Left forelimb (tissue), 1 donor: ENCODE measurements around the gene MSANTD7.
"Not testable (repeated sequence)": the region's sequence is repeated elsewhere in the genome, so short reads cannot be mapped to it uniquely, and the experiment has no call there.

Experiments used
- DNase-seq: peaks from one replicate; pipeline ENCODE4 v3.0.0-alpha.2; 2018; ENCODE audit warnings: low spot score

Gene MSANTD7, protein sequence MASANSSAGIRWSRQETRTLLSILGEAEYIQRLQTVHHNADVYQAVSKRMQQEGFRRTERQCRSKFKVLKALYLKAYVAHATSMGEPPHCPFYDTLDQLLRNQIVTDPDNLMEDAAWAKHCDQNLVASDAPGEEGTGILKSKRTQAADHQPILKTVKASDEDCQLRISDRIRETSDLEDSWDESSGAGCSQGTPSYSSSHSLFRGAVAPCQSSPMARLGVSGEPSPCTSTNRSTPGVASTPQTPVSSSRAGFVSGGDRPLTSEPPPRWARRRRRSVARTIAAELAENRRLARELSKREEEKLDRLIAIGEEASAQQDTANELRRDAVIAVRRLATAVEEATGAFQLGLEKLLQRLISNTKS

DNA sequence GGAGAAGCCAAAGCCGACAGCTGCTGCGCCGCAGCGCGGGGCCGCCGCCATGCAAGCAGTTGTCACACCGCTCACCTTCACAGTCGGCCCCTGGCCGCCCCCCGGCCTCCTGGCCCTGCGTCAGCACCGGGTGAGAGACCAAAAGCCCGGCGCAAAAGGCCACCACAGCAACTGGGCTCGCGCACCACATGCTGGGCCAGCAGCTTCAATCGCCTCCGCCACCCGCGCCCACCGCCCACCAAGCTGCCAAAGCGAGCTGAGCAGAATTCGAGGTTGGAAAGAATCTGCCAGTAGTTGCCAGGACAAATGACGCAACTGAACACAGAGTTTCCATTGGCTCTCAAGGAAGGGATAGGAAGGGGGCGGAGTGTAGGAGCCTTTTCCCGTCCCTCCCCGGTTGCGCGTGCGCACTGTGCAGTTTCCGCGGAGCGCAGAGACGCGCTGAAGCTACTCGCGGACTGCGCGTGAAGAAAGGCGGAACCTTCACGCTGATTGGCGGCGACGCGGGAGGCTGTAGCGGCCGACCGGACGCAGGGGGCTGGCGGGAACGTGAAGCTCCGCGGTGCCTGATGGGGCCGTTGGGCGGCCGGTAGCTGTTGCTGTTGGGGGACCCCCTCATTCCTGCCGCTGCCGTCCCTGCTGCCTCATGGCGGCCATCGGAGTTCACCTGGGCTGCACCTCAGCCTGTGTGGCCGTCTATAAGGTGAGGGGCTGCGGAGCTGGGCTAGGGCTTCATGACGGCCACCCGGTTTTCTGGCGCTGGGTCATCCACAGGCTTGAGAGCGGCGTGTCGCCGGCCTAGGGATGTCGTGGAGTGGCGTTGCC is at the start of gene MSANTD7, which contains the start of the genes CDNF and HSPA14:
Gene MSANTD7 (plus strand): TSS at position 550 of the 825 bp plus-strand sequence. CDS start 3,979 bp downstream, outside the sequence.
Gene CDNF (minus strand): TSS at position 281 of the 825 bp plus-strand sequence. CDS start 91 bp downstream, at position 190.
Gene HSPA14 (plus strand): TSS at position 550 of the 825 bp plus-strand sequence. CDS start 97 bp downstream, at position 647.
- DNase-seq, result peak; percentile 100

DNA sequence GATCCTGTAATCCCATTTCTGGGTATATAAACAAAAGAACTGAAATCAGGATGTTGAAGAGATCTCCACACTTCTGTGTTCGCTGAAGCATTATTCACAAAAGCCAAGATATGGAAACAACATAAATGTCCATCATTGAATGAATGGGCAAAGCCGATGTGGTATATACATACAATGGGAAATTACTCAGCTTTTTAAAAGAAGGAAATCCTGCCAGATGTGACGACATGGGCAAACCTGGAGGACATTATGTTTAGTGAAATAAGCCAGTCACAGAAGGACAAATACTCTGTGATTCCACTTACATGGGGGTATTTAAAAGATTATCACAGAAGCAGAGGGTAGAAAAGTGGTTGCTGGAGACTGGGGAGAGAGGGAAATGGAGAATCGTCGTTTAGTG is 39.5 kb upstream of the MSANTD7 start:
- DNase-seq, result no peak

DNA sequence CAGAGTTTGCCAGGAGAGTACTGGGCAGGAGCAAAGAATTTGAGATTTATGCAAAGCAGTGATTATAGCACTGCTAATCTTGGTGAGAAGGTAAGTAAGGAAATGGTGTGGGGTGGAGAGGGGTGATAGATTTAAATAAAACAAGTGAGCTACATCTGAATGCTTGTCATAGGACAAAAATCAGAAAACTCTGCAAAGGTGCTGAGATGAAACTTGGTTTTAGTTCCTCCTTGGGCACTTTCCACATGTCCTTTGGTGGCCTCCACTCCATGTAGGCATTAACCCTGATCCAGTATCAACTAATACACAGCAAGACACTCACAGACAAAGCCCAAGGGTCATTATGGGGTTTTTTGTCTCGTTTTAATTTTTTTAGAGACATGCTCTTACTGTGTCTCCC is 37.7 kb upstream of the MSANTD7 start:
- DNase-seq, result no peak

DNA sequence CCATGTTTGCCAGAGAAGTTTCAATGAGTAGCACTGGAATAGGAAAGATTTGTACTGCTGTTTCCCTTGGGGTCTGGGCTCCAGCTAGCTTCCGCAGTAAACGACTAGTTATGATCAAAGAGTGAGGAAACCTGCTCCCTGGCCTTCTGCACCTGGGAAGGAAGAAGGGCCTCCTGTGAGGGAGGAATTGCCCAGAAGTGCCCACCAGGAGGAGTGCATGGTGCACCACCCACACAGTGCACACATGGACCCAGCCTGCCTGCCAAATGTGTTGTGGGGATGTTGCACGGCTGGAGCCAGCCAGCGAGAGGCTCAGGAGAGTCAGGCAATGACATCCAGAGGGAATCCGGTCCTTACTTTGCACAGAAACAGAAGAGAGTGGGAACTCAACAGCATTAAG is 36.4 kb upstream of the MSANTD7 start:
- no peak for DNase-seq

- DNase-seq, result no peak
Measured at GRCh38 chr10:14803827-14804226, 34.3 kb upstream of the MSANTD7 start.

GRCh38 chr10:14806318-14806717 is 31.8 kb upstream of the MSANTD7 start:
- no peak for DNase-seq

DNA sequence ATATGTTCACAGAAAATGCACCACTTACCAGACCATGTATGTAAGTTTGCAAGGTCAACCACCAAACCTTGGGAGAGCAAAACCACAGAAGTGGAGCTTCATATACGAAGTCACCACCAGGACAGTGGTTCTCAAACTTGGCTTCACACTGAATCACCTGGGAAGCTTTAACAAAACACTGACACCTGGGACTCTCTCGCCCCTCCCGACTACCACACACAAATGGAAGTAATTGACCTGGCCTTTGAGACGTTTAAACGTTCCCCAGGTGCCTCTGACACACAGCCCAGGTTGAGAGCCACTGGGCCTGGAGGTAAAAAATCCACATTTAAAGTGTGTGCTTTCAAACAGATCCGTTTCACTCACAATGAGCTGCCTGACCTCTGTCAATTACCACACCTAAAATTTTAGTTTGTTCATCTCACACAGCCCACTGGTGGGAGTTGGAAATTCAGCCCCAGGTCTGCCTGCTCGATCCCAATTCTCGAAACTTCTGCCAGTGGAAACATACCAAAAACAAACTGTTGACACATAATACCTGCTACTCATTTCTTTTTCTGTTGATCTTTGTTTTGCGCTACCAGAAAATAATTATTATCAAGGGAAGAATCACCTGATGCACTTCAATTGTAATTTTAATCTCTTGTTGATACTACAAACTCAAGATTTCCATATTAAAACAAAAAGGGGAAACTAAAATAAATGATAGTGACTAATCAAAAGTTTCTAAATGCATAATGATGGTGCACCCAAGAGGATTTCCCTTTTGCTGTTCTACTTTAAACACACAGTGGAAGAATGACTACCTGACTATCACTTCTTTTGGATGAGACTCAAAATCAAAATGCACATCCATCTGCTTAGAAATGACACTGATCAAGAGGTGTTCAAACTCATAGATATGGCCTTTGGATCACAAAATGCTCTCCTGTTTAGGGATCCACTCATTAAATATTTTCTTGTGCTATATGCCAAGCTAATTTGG is 26.8 kb upstream of the MSANTD7 start:
- DNase-seq, result no peak

DNA sequence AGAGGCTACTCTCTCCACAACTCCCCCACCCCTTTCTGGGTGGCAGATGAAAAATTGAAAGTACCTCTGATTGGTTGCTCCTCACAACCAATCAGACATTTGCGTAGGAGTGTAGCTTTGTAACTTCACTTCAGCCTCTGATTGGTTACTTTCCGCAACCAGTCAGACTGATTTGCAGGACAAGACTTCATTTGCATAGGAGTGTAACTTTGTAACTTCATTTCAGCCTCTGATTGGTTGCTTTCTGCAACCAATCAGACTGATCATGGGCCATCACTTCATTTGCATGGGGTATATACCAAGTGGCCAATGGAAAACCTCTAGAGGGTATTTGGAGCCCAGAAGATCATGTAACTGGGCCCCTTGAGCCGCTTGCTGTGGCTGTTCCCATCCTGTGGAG is 25.8 kb upstream of the MSANTD7 start:
- no peak for DNase-seq

GRCh38 chr10:14815681-14816080 is 22.4 kb upstream of the MSANTD7 start:
- no peak for DNase-seq

DNA sequence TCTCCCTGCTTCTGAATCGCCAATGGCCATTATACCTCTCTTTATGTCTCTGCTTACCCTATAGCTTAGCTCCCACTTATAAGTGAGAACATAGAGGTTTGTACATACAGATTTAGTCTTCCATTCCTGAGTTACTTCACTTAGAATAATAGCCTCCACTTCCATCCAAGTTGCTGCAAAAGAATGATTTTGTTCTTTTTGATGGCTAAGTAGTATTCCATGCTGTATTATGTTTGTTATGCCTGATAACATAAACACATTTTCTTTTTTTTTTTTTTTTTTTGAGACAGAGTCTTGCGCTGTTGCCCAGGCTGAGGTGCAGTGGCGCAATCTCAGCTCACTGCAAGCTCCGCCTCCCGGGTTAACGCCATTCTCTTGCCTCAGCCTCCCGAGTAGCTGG is 21.4 kb upstream of the MSANTD7 start:
- DNase-seq, result not testable (repeated sequence)

DNA sequence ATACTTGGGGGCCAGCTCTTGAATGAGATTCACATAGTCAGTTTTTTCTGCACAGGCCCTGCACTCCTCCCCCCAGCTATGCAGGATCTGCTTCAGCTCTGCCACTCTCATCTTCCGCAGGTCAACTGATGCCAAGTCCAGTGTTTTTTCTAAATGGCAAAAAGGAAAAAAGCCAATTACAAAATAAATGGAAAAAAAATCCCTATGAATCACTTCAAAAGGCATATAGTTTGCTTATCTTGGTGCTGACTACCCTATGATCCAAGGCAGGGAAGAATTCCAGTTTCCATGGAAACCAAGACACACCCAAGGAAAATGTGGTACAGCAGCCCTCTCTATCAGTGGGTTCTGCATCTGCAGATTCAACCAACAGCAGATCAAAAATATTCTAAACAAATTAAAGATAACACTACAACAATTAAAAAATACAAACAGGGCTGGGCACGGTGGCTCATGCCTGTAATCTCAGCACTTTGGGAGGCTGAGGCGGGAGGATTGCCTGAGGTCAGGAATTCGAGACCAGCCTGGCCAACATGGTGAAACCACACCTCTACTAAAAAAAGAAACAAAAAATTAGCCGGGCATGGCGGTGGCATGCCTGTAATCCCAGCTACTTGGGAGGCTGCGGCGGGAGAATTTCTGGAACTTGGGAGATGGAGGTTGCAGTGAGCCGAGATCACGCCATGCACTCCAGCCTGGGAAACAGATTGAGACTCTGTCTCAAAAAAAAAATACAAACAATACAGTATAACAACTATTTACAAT is 17.9 kb upstream of the MSANTD7 start:
- DNase-seq, result no peak

DNA sequence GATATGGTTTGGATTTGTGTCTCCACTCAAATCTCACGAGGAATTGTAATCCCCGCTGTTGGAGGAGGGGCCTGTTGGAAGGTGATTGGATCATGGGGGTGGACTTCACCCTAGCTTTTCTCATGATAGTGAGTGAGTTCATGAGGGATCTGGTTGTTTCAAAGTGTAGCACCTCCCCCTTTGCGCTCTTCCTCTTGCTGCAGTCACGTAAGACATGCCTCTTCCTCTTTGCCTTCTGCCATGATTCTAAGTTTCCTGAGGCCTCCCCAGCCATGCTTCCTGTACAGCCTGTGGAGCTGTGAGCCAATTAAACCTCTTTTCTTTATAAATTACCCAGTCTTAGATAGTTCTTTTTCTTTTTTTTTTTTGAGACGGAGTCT is 17.3 kb upstream of the MSANTD7 start:
- DNase-seq, result no peak

DNA sequence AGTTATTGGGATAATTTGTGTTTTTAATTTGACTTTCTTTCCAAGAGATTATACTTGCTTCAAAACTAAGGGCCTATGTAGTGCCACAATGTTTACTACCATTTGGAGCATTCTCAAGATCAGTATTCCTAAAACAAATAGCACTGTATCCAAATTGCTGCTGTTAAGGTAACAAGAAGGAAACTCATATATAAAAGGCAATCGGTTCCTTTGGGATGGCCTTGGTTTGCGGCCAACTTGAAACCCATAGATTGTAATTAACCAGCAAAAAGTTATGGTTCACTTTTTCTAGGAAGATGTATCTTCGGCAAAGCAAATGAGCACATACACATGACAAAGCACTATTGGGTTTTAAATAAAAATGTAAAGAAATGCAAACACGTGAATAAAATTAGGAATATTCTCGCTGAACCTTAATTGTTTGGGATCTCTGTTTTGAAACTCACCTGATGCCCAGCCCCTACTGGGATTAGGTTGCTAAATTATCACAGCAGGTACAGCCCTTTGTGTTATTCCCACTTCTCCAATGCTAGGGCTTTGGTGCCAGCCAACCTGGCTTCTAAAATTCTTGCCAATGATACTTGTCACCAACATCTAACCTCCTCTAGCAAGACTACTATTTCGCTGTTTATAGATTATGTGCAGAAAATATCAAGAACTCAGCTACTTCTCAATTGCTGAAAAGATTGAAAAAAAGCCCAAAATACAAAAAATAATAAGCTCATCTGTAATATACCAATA is 16.3 kb upstream of the MSANTD7 start:
- no peak for DNase-seq

- no peak for DNase-seq
Measured at GRCh38 chr10:14822879-14823755, 15.0 kb upstream of the MSANTD7 start.

DNA sequence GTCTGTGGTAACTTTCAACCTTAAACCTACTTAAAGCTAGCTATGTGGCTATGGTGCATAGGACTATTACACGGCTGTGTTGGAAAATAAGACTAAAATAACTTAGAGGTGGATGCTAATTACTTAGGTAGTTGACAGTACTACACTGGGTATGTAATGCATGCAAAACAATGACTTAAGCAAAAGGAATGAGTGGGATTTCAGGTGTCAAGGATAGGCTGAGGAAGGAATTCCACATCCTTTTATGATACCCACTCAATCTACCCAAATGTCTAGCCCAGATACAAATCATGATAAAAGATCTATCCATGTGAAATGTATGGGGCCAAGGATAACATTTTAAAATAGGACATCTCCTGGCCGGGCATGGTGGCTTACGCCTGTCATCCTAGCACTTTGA is 14.1 kb upstream of the MSANTD7 start:
- no peak for DNase-seq

DNA sequence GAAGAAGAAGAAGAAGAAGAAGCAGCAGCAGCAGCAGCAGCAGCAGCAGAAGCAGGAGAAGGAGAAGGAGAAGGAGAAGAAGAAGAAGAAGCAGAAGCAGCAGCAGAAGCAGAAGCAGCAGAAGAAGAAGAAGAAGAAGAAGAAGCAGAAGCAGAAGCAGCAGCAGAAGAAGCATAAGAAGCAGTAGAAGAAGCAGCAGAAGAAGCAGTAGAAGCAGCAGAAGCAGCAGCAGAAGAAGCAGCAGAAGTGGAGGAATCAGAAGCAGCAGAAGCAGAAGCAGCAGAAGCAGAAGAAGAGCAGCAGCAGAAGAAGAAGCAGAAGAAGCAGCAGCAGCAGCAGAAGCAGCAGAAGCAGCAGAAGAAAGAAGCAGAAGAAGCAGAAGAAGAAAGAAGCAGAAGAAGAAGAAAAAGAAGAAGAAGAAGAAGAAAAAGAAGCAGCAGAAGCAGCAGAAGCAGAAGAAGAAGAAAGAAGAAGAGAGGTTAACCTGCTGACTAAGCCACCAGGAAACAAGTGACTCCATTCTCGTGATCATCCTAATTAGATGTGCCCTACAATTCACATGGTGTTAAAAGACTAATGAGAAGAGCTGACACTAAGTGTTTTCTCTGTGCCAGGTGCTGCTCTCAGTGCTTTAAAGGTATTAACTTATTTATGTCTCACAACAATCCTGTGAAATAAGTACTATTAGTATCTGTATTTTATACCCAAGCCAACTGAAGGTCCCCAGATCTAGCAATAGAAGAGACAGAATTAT is 11.9 kb upstream of the MSANTD7 start:
- no peak for DNase-seq

GRCh38 chr10:14833106-14833505 is 5.0 kb upstream of the MSANTD7 start:
- DNase-seq, result no peak

- DNase-seq, result no peak
Measured at GRCh38 chr10:14836208-14836607, 1.9 kb upstream of the MSANTD7 start.
